K562 (cell line): ENCODE data around the gene CDC27. TPM values are rescaled to one million over a fixed set of nuclear protein-coding genes. Genes with fewer than 3 reads are reported as not detected.

ENCODE experiments used
- BHLHE40 ChIP-seq: IDR thresholded peaks from 2 replicates; pipeline ENCODE4 v1.6.1; 2011; ENCODE audit warnings: low read length, improper control_type of control experiment
- CHD1 ChIP-seq: fragments of 200-600 bp; sonication (generic); IDR thresholded peaks from one replicate; pipeline ENCODE4 v1.6.1; 2012; ENCODE audit warnings: mild to moderate bottlenecking, moderate library complexity, low read length, inconsistent platforms
- HDGF ChIP-seq: fragments of 450-650 bp; IDR thresholded peaks from 2 replicates; pipeline ENCODE4 v1.6.1; 2016
- SIN3A ChIP-seq, 2 experiments: fragments of 150-350 bp in 1 of 2; IDR thresholded peaks; 2 replicates each; pipeline ENCODE4 v1.6.1; 2011 to 2016; ENCODE audit warnings: borderline replicate concordance in 2 of 2, low read depth in 2 of 2, low read length in 2 of 2, mild to moderate bottlenecking in 2 of 2, moderate library complexity in 2 of 2; ENCODE audit not compliant: control insufficient read depth in 1 of 2
- SUPT5H ChIP-seq: fragments of 450-650 bp; IDR thresholded peaks from 2 replicates; pipeline ENCODE4 v1.6.1; 2016
- TAF1 ChIP-seq: IDR thresholded peaks from 2 replicates; pipeline ENCODE4 v1.6.1; 2011; ENCODE audit warnings: mild to moderate bottlenecking, low read length, moderate library complexity; ENCODE audit not compliant: insufficient read depth, control insufficient read depth, severe bottlenecking; ENCODE audit errors: extremely low read depth
- polyA plus RNA-seq, 8 experiments: library from polyadenylated mRNA; depleted of rRNA in 4 of 8; stranded (reverse) in 5 of 8; unstranded in 3 of 8; fragments of >200 nt; fragmentation: Nextera tagmentation in 2 of 8; fragmentation: Illumina TruSeq in 1 of 8; extraction: Ambion mirVana in 2 of 8; extraction: Trizol in 1 of 8; gene quantifications; 2 replicates each; pipeline versions ENCODE4 v1.2.1 to v1.2.3, GENCODE V29; 2011 to 2014; ENCODE audit warnings: inconsistent platforms in 1 of 8, missing spikeins in 1 of 8
- total RNA-seq, 7 experiments: library from RNA; depleted of rRNA in 6 of 7; stranded (reverse); fragments of >200 nt in 6 of 7; fragmentation: Illumina TruSeq in 2 of 7; extraction: Trizol in 2 of 7; gene quantifications; 2 replicates each; pipeline versions ENCODE4 v1.2.1 to v1.2.3, GENCODE V29; 2011 to 2021; ENCODE audit warnings: low replicate concordance in 1 of 7
- TF ChIP-seq, protein P1 (sequence below): sonication (generic); formaldehyde crosslinking; IDR thresholded peaks from 2 replicates; pipeline ENCODE4 v1.8.0; 2022; ENCODE audit warnings: mild to moderate bottlenecking, missing genetic modification reagents
- TF ChIP-seq, protein P2 (sequence below), 2 experiments: IDR thresholded peaks in 1 of 2; conservative IDR thresholded peaks in 1 of 2; 2 replicates each; pipeline ENCODE4 v1.6.1; 2016; ENCODE audit warnings: low read depth in 2 of 2, mild to moderate bottlenecking in 1 of 2, missing compliant biosample characterization in 1 of 2, missing genetic modification characterization in 1 of 2, moderate library complexity in 1 of 2
- TF ChIP-seq, protein P3 (sequence below): fragments of 150-350 bp; IDR thresholded peaks from 2 replicates; pipeline ENCODE4 v1.6.1; 2014; ENCODE audit warnings: low read depth, mild to moderate bottlenecking, low read length, borderline replicate concordance

CDC27 gene
- total and polyA plus RNA-seq, 9 of the 15 experiments (the other 6 are each of a cell fraction or from before 2014, with no cell fraction given) = 28.6 to 155 (median 94.1) TPM

DNA sequence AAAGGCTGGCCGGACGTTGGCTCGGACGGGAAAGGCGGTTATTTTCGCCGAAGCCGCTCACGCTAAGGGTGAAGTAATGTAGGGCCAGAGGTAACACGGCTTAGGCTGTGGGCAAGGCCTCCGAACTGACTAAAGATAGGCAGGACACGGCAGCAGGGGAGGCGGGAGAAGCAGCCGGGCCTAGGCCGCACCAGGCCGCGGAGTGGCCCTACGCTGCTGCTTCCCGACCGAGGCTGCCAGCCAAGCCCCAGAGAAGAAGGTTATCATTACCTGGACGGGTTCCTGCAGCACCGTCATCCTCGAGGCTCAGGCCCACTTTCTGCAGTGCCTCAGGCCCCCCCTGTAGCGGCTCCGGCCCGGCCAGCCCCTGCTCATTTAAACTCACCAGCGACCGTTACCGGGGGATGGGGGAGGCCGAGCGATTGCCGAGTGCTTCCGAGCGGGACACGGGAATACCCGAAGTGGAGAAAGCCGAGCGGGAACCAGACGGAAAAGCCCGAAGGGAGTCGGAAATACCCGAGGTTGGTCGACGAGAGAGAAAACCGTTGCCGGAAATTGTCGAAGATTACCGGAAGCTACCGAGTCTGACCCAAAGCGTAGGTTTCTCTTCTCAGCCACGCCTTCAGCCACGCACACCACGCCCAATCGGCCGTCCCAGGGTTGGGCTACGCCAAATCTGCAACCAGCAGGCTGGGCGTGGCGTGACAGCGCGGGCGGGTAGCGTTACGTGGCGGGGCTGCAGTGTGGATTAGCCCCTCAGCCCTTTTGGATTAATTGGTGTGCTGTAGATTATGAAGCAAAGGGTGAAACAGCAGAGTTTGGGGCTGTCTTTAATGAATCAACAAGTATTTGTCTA, at the start of gene CDC27 (continued):
- TF ChIP-seq SIN3A (IDR thresholded peaks at IDR 0.05; ENCODE audit: borderline replicate concordance in 2 of 2, control insufficient read depth in 1 of 2, low read depth in 2 of 2, low read length in 2 of 2) (peak in 1 of 2 experiments; percentile 22; a peak in 2 of 4 replicates), TAF1 (peak; percentile 72), HDGF (0 out of 2 replicates have a peak, but pooled peaks have one; percentile 26), BHLHE40 (peak; percentile 67), SUPT5H (peak; percentile 75), CHD1 (no peak)
- TF ChIP-seq, protein P1, sequence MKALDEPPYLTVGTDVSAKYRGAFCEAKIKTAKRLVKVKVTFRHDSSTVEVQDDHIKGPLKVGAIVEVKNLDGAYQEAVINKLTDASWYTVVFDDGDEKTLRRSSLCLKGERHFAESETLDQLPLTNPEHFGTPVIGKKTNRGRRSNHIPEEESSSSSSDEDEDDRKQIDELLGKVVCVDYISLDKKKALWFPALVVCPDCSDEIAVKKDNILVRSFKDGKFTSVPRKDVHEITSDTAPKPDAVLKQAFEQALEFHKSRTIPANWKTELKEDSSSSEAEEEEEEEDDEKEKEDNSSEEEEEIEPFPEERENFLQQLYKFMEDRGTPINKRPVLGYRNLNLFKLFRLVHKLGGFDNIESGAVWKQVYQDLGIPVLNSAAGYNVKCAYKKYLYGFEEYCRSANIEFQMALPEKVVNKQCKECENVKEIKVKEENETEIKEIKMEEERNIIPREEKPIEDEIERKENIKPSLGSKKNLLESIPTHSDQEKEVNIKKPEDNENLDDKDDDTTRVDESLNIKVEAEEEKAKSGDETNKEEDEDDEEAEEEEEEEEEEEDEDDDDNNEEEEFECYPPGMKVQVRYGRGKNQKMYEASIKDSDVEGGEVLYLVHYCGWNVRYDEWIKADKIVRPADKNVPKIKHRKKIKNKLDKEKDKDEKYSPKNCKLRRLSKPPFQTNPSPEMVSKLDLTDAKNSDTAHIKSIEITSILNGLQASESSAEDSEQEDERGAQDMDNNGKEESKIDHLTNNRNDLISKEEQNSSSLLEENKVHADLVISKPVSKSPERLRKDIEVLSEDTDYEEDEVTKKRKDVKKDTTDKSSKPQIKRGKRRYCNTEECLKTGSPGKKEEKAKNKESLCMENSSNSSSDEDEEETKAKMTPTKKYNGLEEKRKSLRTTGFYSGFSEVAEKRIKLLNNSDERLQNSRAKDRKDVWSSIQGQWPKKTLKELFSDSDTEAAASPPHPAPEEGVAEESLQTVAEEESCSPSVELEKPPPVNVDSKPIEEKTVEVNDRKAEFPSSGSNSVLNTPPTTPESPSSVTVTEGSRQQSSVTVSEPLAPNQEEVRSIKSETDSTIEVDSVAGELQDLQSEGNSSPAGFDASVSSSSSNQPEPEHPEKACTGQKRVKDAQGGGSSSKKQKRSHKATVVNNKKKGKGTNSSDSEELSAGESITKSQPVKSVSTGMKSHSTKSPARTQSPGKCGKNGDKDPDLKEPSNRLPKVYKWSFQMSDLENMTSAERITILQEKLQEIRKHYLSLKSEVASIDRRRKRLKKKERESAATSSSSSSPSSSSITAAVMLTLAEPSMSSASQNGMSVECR = no peak; the same call in 1 of the 2 replicates
- TF ChIP-seq, protein P2, sequence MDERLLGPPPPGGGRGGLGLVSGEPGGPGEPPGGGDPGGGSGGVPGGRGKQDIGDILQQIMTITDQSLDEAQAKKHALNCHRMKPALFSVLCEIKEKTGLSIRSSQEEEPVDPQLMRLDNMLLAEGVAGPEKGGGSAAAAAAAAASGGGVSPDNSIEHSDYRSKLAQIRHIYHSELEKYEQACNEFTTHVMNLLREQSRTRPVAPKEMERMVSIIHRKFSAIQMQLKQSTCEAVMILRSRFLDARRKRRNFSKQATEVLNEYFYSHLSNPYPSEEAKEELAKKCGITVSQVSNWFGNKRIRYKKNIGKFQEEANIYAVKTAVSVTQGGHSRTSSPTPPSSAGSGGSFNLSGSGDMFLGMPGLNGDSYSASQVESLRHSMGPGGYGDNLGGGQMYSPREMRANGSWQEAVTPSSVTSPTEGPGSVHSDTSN (CRISPR knock-in tag; IDR thresholded peaks at IDR 0.05; ENCODE audit: low read depth) = no peak
- TF ChIP-seq, protein P2 (tag; conservative IDR thresholded peaks at IDR 0.05; ENCODE audit: low read depth) = no peak
- TF ChIP-seq, protein P3, sequence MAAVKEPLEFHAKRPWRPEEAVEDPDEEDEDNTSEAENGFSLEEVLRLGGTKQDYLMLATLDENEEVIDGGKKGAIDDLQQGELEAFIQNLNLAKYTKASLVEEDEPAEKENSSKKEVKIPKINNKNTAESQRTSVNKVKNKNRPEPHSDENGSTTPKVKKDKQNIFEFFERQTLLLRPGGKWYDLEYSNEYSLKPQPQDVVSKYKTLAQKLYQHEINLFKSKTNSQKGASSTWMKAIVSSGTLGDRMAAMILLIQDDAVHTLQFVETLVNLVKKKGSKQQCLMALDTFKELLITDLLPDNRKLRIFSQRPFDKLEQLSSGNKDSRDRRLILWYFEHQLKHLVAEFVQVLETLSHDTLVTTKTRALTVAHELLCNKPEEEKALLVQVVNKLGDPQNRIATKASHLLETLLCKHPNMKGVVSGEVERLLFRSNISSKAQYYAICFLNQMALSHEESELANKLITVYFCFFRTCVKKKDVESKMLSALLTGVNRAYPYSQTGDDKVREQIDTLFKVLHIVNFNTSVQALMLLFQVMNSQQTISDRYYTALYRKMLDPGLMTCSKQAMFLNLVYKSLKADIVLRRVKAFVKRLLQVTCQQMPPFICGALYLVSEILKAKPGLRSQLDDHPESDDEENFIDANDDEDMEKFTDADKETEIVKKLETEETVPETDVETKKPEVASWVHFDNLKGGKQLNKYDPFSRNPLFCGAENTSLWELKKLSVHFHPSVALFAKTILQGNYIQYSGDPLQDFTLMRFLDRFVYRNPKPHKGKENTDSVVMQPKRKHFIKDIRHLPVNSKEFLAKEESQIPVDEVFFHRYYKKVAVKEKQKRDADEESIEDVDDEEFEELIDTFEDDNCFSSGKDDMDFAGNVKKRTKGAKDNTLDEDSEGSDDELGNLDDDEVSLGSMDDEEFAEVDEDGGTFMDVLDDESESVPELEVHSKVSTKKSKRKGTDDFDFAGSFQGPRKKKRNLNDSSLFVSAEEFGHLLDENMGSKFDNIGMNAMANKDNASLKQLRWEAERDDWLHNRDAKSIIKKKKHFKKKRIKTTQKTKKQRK = no peak
